Osteocyte (in vitro differentiated cells): Measurements from ENCODE around the gene FANCC. TPM values are rescaled to one million over a fixed set of nuclear protein-coding genes. Genes with fewer than 3 reads are reported as not detected.

Experiments
- DNase-seq: peaks from one replicate; pipeline ENCODE4 v3.0.0; 2021; ENCODE audit warnings: mixed read lengths; ENCODE audit not compliant: unreplicated experiment; ENCODE audit errors: extremely low spot score
- H3K27ac Mint-ChIP-seq: one replicate; pipeline ENCODE4 v1.8.0; 2021; ENCODE audit warnings: mild to moderate bottlenecking, mixed read lengths; ENCODE audit not compliant: unreplicated experiment
- H3K27me3 Mint-ChIP-seq: one replicate; pipeline ENCODE4 v1.8.0; 2021; ENCODE audit warnings: mixed read lengths; ENCODE audit not compliant: unreplicated experiment
- H3K36me3 Mint-ChIP-seq: one replicate; pipeline ENCODE4 v1.8.0; 2021; ENCODE audit warnings: mixed read lengths; ENCODE audit not compliant: unreplicated experiment
- H3K4me1 Mint-ChIP-seq: one replicate; pipeline ENCODE4 v1.8.0; 2021; ENCODE audit warnings: mixed read lengths; ENCODE audit not compliant: unreplicated experiment
- H3K4me3 Mint-ChIP-seq: one replicate; pipeline ENCODE4 v1.8.0; 2021; ENCODE audit warnings: mild to moderate bottlenecking, moderate library complexity, mixed read lengths; ENCODE audit not compliant: unreplicated experiment
- H3K9me3 Mint-ChIP-seq: one replicate; pipeline ENCODE4 v1.8.0; 2021; ENCODE audit warnings: mixed read lengths; ENCODE audit not compliant: unreplicated experiment
- total RNA-seq: library from RNA; stranded (reverse); gene quantifications from 2 replicates; pipeline ENCODE4 v1.2.1, GENCODE V29; 2021
- TF ChIP-seq, protein P1 (sequence below): fragments of 200-600 bp; sonication (generic); IDR thresholded peaks from 2 replicates; pipeline ENCODE4 v1.5.0; 2021; ENCODE audit warnings: antibody characterized with exemption, mild to moderate bottlenecking, moderate library complexity

Gene FANCC
- total RNA-seq, 1 donor from 2014 or later, result 12.3 TPM

- Mint-ChIP-seq H3K4me3 (no peak overlapping the region), H3K4me1 (peaks cover 25% of the 10 kb centered on the region), H3K27me3 (no peaks in the 10 kb centered on the region), H3K27ac (no peak overlapping the region), H3K36me3 (peaks cover 45% of the 10 kb centered on the region), H3K9me3 (no peaks in the 10 kb centered on the region)
- DNase-seq, result no peak
- TF ChIP-seq, protein P1, sequence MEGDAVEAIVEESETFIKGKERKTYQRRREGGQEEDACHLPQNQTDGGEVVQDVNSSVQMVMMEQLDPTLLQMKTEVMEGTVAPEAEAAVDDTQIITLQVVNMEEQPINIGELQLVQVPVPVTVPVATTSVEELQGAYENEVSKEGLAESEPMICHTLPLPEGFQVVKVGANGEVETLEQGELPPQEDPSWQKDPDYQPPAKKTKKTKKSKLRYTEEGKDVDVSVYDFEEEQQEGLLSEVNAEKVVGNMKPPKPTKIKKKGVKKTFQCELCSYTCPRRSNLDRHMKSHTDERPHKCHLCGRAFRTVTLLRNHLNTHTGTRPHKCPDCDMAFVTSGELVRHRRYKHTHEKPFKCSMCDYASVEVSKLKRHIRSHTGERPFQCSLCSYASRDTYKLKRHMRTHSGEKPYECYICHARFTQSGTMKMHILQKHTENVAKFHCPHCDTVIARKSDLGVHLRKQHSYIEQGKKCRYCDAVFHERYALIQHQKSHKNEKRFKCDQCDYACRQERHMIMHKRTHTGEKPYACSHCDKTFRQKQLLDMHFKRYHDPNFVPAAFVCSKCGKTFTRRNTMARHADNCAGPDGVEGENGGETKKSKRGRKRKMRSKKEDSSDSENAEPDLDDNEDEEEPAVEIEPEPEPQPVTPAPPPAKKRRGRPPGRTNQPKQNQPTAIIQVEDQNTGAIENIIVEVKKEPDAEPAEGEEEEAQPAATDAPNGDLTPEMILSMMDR, result no peak
These were observed 209.5 kb downstream of the FANCC start for GRCh38 chr9:95107976-95108375.

DNA sequence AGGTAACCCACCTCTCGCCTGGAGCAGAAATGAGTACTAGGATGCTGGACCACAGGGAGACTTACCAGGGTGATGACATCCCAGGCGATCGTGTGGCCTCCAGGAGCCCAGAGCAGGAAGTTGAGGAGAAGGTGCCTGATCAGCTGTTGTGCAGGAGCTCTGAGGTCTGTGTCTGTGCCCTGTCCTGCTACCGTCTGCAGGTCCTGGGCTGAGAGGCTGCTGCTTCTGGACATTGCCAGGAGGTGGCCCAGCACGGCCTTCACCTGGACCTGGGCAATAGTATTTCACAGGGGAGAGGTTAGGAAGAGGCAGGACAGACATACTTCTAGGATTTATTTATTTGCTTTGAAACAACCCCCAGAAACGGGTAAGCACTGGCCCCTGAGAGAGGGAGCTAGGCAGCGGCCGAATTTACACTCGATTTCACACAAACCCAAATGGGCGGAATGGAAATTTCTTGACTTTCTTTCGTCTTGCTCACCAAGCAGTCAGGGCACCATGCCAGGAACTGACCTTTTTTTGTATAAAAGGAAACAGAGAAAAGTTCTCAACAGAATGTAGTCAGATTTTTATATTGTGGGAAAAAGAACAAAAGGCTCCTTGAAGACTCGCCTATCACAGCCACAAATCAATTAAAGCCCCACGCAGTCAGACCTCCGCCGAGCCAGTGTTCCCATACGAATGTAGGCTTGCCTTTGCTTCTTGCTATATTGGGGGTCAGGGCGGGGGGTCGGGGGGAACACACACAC lies 210.3 kb downstream of the FANCC start:
- TF ChIP-seq, protein P1, result no peak
- Mint-ChIP-seq H3K27ac (peak overlapping the region; percentile 83), H3K4me3 (no peak overlapping the region)

DNA sequence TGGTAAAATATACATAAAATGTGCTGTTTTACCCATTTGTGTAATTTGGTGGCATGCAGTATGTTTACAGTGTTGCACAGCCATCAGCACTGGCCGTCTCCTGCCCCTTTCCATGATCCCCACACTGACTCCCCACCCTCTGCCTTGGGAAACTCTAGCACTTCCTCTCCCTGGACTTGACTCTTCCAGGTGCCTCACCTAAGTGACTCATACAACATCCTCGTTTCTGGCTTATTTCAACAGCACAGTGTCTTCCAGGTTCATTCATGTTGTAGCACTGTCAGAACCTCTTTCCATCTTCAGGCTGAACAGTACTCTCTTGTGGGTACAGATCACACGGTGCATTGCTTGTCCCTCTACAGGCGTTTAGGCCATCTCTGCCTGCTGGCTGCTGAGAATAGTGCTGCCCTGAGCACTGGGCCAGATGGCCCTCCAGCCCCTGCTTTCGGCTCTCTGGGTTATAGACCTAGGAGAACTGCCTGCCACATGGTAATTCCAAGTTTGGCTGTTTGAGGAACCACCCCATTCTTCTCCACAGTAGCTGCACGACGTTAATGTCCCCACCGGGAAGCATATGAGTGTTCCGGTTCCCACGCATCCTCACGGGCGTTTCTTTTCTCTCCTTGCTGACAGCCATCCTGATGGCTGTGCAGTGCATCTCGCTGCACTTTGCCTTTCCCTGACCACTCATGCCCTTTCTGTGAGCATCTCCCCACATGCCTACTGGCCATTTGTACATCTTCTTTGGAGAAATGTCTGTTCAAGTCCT lies 211.8 kb downstream of the FANCC start:
- H3K36me3 Mint-ChIP-seq, result peaks cover 44% of the 10 kb centered on the region
- H3K27ac Mint-ChIP-seq, result no peak overlapping the region
- no peak for DNase-seq
- H3K4me1 Mint-ChIP-seq, result peaks cover 25% of the 10 kb centered on the region
- no peaks in the 10 kb centered on the region for H3K9me3 Mint-ChIP-seq
- H3K27me3 Mint-ChIP-seq, result no peaks in the 10 kb centered on the region
- no peak overlapping the region for H3K4me3 Mint-ChIP-seq
- TF ChIP-seq, protein P1, result no peak

More for the DNA sequence above, 210.3 kb downstream of the FANCC start:
- Mint-ChIP-seq H3K9me3 (no peaks in the 10 kb centered on the region), H3K27me3 (no peaks in the 10 kb centered on the region), H3K36me3 (peaks cover 40% of the 10 kb centered on the region), H3K4me1 (peaks cover 25% of the 10 kb centered on the region)
- no peak for DNase-seq

DNA sequence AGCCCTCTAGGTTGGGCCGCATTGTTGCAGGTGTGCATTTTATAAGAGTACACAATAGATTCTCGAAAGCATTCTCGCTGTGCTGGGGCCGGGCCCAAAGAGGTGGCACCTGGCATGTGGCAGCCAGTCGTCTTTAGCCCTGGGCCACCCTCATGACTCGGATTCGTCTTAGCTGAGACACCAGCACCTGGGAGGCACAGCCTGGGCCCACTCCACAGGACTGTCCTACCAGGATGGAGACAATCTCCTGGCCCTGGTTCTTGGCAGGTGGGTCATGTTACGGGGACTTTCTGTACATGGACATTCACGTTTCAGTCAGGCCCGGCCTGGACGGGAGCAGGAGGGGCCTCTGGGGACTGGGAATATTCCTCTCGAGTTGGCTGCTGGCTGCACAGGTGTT lies 212.5 kb downstream of the FANCC start:
- TF ChIP-seq, protein P1, result no peak
- peak overlapping the region; percentile 39 for H3K27ac Mint-ChIP-seq
- H3K4me3 Mint-ChIP-seq, result no peak overlapping the region
- H3K27me3 Mint-ChIP-seq, result no peaks in the 10 kb centered on the region
- DNase-seq, result no peak
- no peaks in the 10 kb centered on the region for H3K9me3 Mint-ChIP-seq
- peaks cover 44% of the 10 kb centered on the region for H3K36me3 Mint-ChIP-seq
- H3K4me1 Mint-ChIP-seq, result peaks cover 25% of the 10 kb centered on the region

- DNase-seq, result no peak
- peaks cover 25% of the 10 kb centered on the region for H3K4me1 Mint-ChIP-seq
- peak overlapping the region; percentile 39 for H3K27ac Mint-ChIP-seq
- H3K4me3 Mint-ChIP-seq, result no peak overlapping the region
- no peaks in the 10 kb centered on the region for H3K9me3 Mint-ChIP-seq
- H3K27me3 Mint-ChIP-seq, result no peaks in the 10 kb centered on the region
- H3K36me3 Mint-ChIP-seq, result peaks cover 45% of the 10 kb centered on the region
- TF ChIP-seq, protein P1, result no peak
These were observed 212.9 kb downstream of the FANCC start for GRCh38 chr9:95104581-95104960.
